Thymus (tissue), 11 donors: ENCODE measurements around the gene TMEM106C. TPM values are rescaled to one million over a fixed set of nuclear protein-coding genes. Genes with fewer than 3 reads are reported as not detected.

ENCODE experiments used
- DNase-seq, 9 donors: peaks; one replicate each; pipeline ENCODE4 v3.0.0-alpha.2; 2013; ENCODE audit warnings: low spot score in 9 of 9, low read depth in 6 of 9, missing footprints in 1 of 9
- H3K27ac ChIP-seq, 2 donors: one replicate each; pipeline ENCODE4 v1.5.1; 2013; ENCODE audit warnings: control low read depth in 1 of 2, low read depth in 1 of 2, low read length in 1 of 2, mild to moderate bottlenecking in 1 of 2, moderate library complexity in 1 of 2
- H3K27me3 ChIP-seq, 2 donors: one replicate each; pipeline ENCODE4 v1.5.1; 2013; ENCODE audit warnings: low read length in 1 of 2; ENCODE audit not compliant: control insufficient read depth in 2 of 2, insufficient read depth in 1 of 2
- H3K36me3 ChIP-seq, 2 donors: one replicate each; pipeline ENCODE4 v1.5.1; 2013; ENCODE audit warnings: low read length in 1 of 2, mild to moderate bottlenecking in 1 of 2, moderate library complexity in 1 of 2; ENCODE audit not compliant: control insufficient read depth in 2 of 2, insufficient read depth in 2 of 2
- H3K4me1 ChIP-seq, 2 donors: one replicate each; pipeline ENCODE4 v1.5.1; 2013; ENCODE audit warnings: low read length in 2 of 2; ENCODE audit not compliant: control insufficient read depth in 2 of 2, insufficient read depth in 2 of 2
- H3K4me3 ChIP-seq, 2 donors: one replicate each; pipeline ENCODE4 v1.5.1; 2013; ENCODE audit warnings: low read length in 2 of 2, control low read depth in 1 of 2, mild to moderate bottlenecking in 1 of 2
- H3K9me3 ChIP-seq, 2 donors: one replicate each; pipeline ENCODE4 v1.5.1; 2013; ENCODE audit warnings: low read length in 1 of 2, mild to moderate bottlenecking in 1 of 2; ENCODE audit not compliant: control insufficient read depth in 2 of 2, insufficient read depth in 1 of 2
- WGBS: extraction: QIAGEN DNeasy Blood & Tissue Kit; methylation state at CpG from one replicate; pipeline ENCODE4 v1.1.7; 2013; 5-methylcytosine and 5-hydroxymethylcytosine counted together
- polyA plus RNA-seq: library from polyadenylated mRNA; stranded (reverse); fragments of 200-250 nt; gene quantifications from one replicate; pipeline ENCODE4 v1.2.3, GENCODE V29; 2013
- total RNA-seq: library from RNA; stranded (reverse); fragments of 120-200 nt; gene quantifications from one replicate; pipeline ENCODE4 v1.2.4, GENCODE V29; 2013
- donor health status: healthy.

Gene TMEM106C
- total and polyA plus RNA-seq, 2 donors: 25.5 to 82.1 TPM

GRCh38 chr12:47980779-47981495 lies 17.5 kb downstream of the TMEM106C start:
- Histone ChIP-seq H3K27me3 (peaks cover 0 to 12% of the 10 kb centered on the region in 2 donors), H3K9me3 (no peaks in the 10 kb centered on the region), H3K4me1 (peaks cover 0 to 6% of the 10 kb centered on the region in 2 donors), H3K4me3 (no peak overlapping the region), H3K36me3 (no peaks in the 10 kb centered on the region), H3K27ac (no peak overlapping the region)
- DNase-seq: no peak
- WGBS: 90% methylated on average over 17 of the region's 17 CpGs

DNA sequence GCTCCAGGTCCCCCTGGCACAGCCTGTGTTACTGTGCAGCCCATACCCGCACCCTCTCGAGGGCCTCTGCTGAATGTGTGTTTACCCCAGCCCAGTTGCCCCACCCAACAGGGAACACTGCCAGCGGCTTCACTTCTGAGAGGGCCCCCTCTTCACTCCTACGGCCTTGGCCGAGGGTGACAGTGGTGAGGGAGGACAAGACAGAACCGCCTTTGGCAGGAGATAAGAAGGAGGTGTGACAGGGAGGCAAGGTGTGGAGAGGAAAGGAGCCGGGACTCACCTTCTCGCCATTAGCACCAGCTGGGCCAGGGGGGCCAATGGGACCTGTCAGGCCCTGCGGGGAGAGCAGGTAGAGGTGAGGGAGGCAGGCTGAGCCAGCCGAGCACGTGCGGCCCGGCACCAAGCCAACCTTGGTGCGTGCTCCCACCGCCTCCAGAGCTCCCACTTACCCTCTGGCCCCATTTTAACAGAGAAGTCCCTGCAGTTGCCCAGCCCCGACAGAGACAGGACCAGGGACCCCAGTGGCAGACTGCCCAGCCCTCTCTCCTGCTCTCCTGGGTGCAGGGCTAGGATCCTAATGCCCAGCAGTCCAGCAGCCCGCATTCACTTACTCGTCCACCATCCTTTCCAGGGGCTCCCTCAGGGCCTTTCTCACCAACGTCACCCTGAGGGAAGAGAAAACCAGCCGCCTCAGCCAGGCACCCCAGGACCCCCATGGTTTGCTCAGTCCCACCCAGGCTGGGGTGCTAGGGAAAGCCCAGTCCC lies 18.3 kb downstream of the TMEM106C start:
- H3K9me3 ChIP-seq: no peaks in the 10 kb centered on the region
- no peak for DNase-seq
- peaks cover 0 to 12% of the 10 kb centered on the region in 2 donors for H3K27me3 ChIP-seq
- peaks cover 0 to 6% of the 10 kb centered on the region in 2 donors for H3K4me1 ChIP-seq
- H3K27ac ChIP-seq: no peak overlapping the region
- 92% methylated on average over 20 of the region's 20 CpGs for WGBS
- no peak overlapping the region for H3K4me3 ChIP-seq
- H3K36me3 ChIP-seq: no peaks in the 10 kb centered on the region

GRCh38 chr12:47982311-47982710 lies 18.9 kb downstream of the TMEM106C start:
- WGBS: 76% methylated on average over 5 of the region's 5 CpGs
- H3K36me3 ChIP-seq: no peaks in the 10 kb centered on the region
- DNase-seq: no peak

DNA sequence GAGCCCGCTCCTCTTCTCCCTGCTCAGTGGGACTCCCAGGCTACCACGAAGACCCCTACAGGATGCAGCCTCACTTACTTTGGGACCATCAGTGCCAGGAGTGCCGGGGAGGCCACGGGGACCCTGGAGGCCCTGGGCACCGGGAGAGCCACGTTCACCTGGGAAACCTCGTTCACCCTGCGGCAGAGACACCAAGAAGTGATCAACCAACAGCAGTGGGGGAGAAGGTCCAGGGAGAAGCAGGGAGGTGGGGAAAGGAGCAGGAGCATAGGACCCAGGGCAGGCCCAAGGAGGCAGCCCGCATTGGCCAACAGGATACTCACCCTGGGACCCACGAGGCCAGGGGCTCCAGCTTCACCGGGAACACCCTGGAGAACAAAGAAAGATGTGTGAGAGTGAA lies 19.4 kb downstream of the TMEM106C start:
- Histone ChIP-seq H3K4me3 (no peak overlapping the region), H3K27ac (no peak overlapping the region), H3K36me3 (no peaks in the 10 kb centered on the region), H3K27me3 (peaks cover 0 to 20% of the 10 kb centered on the region in 2 donors), H3K4me1 (peaks cover 0 to under 1% of the 10 kb centered on the region in 2 donors), H3K9me3 (no peaks in the 10 kb centered on the region)
- DNase-seq: no peak
- 96% methylated on average over 11 of the region's 11 CpGs for WGBS

More at GRCh38 chr12:47982311-47982710, 18.9 kb downstream of the TMEM106C start:
- H3K9me3 ChIP-seq: no peaks in the 10 kb centered on the region
- peaks cover 0 to 1% of the 10 kb centered on the region in 2 donors for H3K4me1 ChIP-seq
- no peak overlapping the region for H3K27ac ChIP-seq
- H3K27me3 ChIP-seq: peaks cover 0 to 17% of the 10 kb centered on the region in 2 donors
- H3K4me3 ChIP-seq: no peak overlapping the region

GRCh38 chr12:47983541-47984115 lies 20.2 kb downstream of the TMEM106C start:
- Histone ChIP-seq H3K9me3 (no peaks in the 10 kb centered on the region), H3K36me3 (no peaks in the 10 kb centered on the region), H3K27me3 (peaks cover 0 to 25% of the 10 kb centered on the region in 2 donors), H3K4me1 (peaks cover 0 to 2% of the 10 kb centered on the region in 2 donors), H3K4me3 (no peak overlapping the region), H3K27ac (no peak overlapping the region)
- 95% methylated on average over 5 of the region's 5 CpGs for WGBS
- no peak for DNase-seq

DNA sequence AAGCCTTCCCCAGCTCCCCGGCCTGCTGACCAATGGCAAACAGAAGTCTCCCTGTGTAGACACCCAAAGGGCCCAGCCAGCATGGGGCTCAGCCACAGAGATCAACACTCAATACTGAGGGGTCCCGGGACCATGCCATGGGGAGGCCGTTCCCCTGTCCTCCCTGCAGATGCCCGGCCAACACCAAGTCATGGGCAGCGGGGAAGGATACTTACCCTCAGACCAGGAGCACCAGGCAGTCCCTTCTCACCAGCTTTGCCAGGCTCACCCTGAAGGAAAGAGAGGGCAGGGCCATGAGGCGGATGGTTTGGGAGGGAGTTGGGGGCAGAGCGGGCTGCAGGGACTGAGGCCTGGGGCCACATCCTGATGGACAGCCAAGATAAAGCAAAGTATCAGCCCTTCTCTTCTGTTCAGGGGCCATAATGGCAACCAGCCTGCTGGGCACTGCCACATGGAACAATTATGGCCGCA lies 21.0 kb downstream of the TMEM106C start:
- H3K36me3 ChIP-seq: no peaks in the 10 kb centered on the region
- H3K9me3 ChIP-seq: no peaks in the 10 kb centered on the region
- WGBS: 98% methylated on average over 8 of the region's 8 CpGs
- H3K27me3 ChIP-seq: peaks cover 0 to 27% of the 10 kb centered on the region in 2 donors
- no peak overlapping the region for H3K4me3 ChIP-seq
- no peak for DNase-seq
- no peak overlapping the region for H3K27ac ChIP-seq
- H3K4me1 ChIP-seq: peaks cover 0 to 5% of the 10 kb centered on the region in 2 donors

GRCh38 chr12:47985596-47986290 lies 22.3 kb downstream of the TMEM106C start:
- no peak for DNase-seq
- H3K4me3 ChIP-seq: no peak overlapping the region
- peaks cover 5 to 19% of the 10 kb centered on the region in 2 donors for H3K4me1 ChIP-seq
- H3K36me3 ChIP-seq: no peaks in the 10 kb centered on the region
- WGBS: 97% methylated on average over 16 of the region's 16 CpGs
- no peaks in the 10 kb centered on the region for H3K9me3 ChIP-seq
- H3K27ac ChIP-seq: no peak overlapping the region
- peaks cover 0 to 32% of the 10 kb centered on the region in 2 donors for H3K27me3 ChIP-seq

DNA sequence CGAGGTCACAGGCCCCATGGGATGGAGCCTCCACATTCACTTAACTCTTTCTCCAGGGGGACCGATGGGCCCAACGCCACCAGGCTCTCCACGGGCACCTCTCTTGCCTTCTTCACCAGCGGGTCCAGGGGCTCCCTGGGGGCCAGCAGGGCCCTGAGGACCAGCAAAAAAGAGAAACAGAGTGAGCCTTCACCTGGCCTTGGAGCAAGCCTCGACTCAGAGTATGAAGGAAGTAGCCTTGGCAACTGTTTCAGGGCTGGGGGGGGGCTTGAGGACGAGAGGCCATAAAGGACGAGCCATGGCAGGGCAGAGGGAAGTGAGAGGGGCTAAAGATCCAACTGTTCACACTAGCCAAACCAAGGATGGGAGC lies 22.9 kb downstream of the TMEM106C start:
- no peaks in the 10 kb centered on the region for H3K9me3 ChIP-seq
- peaks cover 0 to 37% of the 10 kb centered on the region in 2 donors for H3K27me3 ChIP-seq
- H3K27ac ChIP-seq: no peak overlapping the region
- 86% methylated on average over 8 of the region's 8 CpGs for WGBS
- peaks cover 5 to 24% of the 10 kb centered on the region in 2 donors for H3K4me1 ChIP-seq
- H3K36me3 ChIP-seq: no peaks in the 10 kb centered on the region
- H3K4me3 ChIP-seq: no peak overlapping the region
- DNase-seq: no peak
